Sigmoid colon (tissue), 7 donors: ENCODE data around the gene THBS4. TPM values are rescaled to one million over a fixed set of nuclear protein-coding genes. Genes with fewer than 3 reads are reported as not detected.

Experiments
- DNase-seq: peaks from one replicate; pipeline ENCODE4 v3.0.0-alpha.2; 2019
- H3K27ac ChIP-seq, 4 donors: fragments of 200-600 bp; sonication (generic); one replicate each; pipeline ENCODE4 v1.5.1; 2016 to 2019; ENCODE audit warnings: mild to moderate bottlenecking in 1 of 4
- H3K27me3 ChIP-seq, 3 donors: fragments of 200-600 bp; sonication (generic); one replicate each; pipeline ENCODE4 v1.5.1; 2019; ENCODE audit warnings: mild to moderate bottlenecking in 1 of 3
- H3K36me3 ChIP-seq, 4 donors: fragments of 200-600 bp; sonication (generic); one replicate each; pipeline ENCODE4 v1.5.1; 2016 to 2019
- H3K4me1 ChIP-seq, 4 donors: fragments of 200-600 bp; sonication (generic); one replicate each; pipeline ENCODE4 v1.5.1; 2017 to 2019
- H3K4me3 ChIP-seq, 4 donors: fragments of 200-600 bp; sonication (generic); one replicate each; pipeline ENCODE4 v1.5.1; 2017 to 2019; ENCODE audit warnings: mild to moderate bottlenecking in 2 of 4, moderate library complexity in 1 of 4
- H3K9me3 ChIP-seq, 4 donors: fragments of 200-600 bp in 3 of 4; sonication (generic) in 3 of 4; one replicate each; pipeline versions ENCODE4 v1.5.1 to v1.6.1; 2013 to 2019
- CTCF ChIP-seq, 4 experiments: fragments of 450-650 bp in 3 of 4; fragments of 200-600 bp in 1 of 4; IDR thresholded peaks; one replicate each; pipeline ENCODE4 v1.5.1; 2016 to 2019; ENCODE audit warnings: antibody characterized with exemption in 4 of 4, mild to moderate bottlenecking in 3 of 4, moderate library complexity in 2 of 4
- EP300 ChIP-seq, 4 donors: sonication (generic); formaldehyde crosslinking; IDR thresholded peaks; one replicate each; pipeline ENCODE4 v1.6.1; 2017; ENCODE audit warnings: antibody characterized with exemption in 4 of 4
- POLR2A ChIP-seq, 2 donors: fragments of 450-650 bp; IDR thresholded peaks; one replicate each; pipeline ENCODE4 v1.6.1; 2016; ENCODE audit warnings: antibody characterized with exemption in 2 of 2, mild to moderate bottlenecking in 2 of 2, moderate library complexity in 2 of 2
- POLR2AphosphoS5 ChIP-seq, 4 donors: sonication (generic); formaldehyde crosslinking; IDR thresholded peaks; one replicate each; pipeline ENCODE4 v1.6.1; 2017; ENCODE audit warnings: antibody characterized with exemption in 4 of 4
- WGBS, 2 donors: extraction: QIAGEN DNeasy Blood & Tissue Kit; methylation state at CpG; one replicate each; pipeline ENCODE4 v1.1.7; 2013; 5-methylcytosine and 5-hydroxymethylcytosine counted together
- intact Hi-C: fragments of 100-400 bp; cut with DNase I; formaldehyde crosslinking; loops from one replicate; pipeline ENCODE4 v1.15.1; 2023
- polyA plus RNA-seq, 3 donors: library from polyadenylated mRNA; stranded (reverse); fragments of 200-250 nt; gene quantifications; one replicate each; pipeline ENCODE4 v1.2.3, GENCODE V29; 2013
- total RNA-seq, 4 donors: library from RNA; depleted of rRNA; stranded (reverse); fragments of >200 nt; gene quantifications; one replicate each; pipeline ENCODE4 v1.1.0, GENCODE V29; 2016
- donor health status: healthy with polysubstance abuse.
- donor health status: Bipolar disorder and iron deficiency.
- donor health status: healthy.

THBS4 gene
- total and polyA plus RNA-seq, 7 donors = 3.8 to 585 (median 62.1) TPM; not detected in 1

- no peaks in the 10 kb centered on the region for H3K4me1 ChIP-seq
- no peaks in the 10 kb centered on the region for H3K9me3 ChIP-seq
- 55 to 70% methylated on average over 2 of the region's 2 CpGs for WGBS, 2 donors
- no peak overlapping the region for H3K4me3 ChIP-seq
- H3K36me3 ChIP-seq = no peaks in the 10 kb centered on the region
- no peaks in the 10 kb centered on the region for H3K27me3 ChIP-seq
- DNase-seq = no peak
- H3K27ac ChIP-seq = no peak overlapping the region
- intact Hi-C loops = no loop called here
- TF ChIP-seq EP300 (IDR thresholded peaks at IDR 0.05) (no peak), POLR2AphosphoS5 (IDR thresholded peaks at IDR 0.05) (no peak)
These were observed 31.9 kb downstream of the THBS4 start for GRCh38 chr5:80067016-80067415.

- intact Hi-C loops = no loop called here
- H3K9me3 ChIP-seq = no peaks in the 10 kb centered on the region
- no peaks in the 10 kb centered on the region for H3K36me3 ChIP-seq
- no peak overlapping the region for H3K4me3 ChIP-seq
- H3K27ac ChIP-seq = no peak overlapping the region
- no peak for DNase-seq
- H3K4me1 ChIP-seq = no peaks in the 10 kb centered on the region
- no peaks in the 10 kb centered on the region for H3K27me3 ChIP-seq
- no peak for TF ChIP-seq EP300 (IDR thresholded peaks at IDR 0.05)
- TF ChIP-seq POLR2A (IDR thresholded peaks at IDR 0.05) = no peak
- TF ChIP-seq CTCF (IDR thresholded peaks at IDR 0.05) = no peak
- TF ChIP-seq POLR2AphosphoS5 (IDR thresholded peaks at IDR 0.05) = no peak
- 94% methylated on average over 8 of the region's 8 CpGs for WGBS, 2 donors
These were observed 32.5 kb downstream of the THBS4 start for GRCh38 chr5:80067531-80068245.

GRCh38 chr5:80068246-80068636 lies 33.1 kb downstream of the THBS4 start:
- 95 to 98% methylated on average over 5 of the region's 5 CpGs for WGBS, 2 donors
- TF ChIP-seq POLR2A (IDR thresholded peaks at IDR 0.05) (no peak), CTCF (IDR thresholded peaks at IDR 0.05) (no peak), POLR2AphosphoS5 (IDR thresholded peaks at IDR 0.05) (no peak), EP300 (IDR thresholded peaks at IDR 0.05) (no peak)
- no peak for DNase-seq
- Histone ChIP-seq H3K27ac (no peak overlapping the region), H3K27me3 (no peaks in the 10 kb centered on the region), H3K4me1 (no peaks in the 10 kb centered on the region), H3K9me3 (no peaks in the 10 kb centered on the region), H3K4me3 (no peak overlapping the region), H3K36me3 (no peaks in the 10 kb centered on the region)
- intact Hi-C loops = no loop called here

- no peaks in the 10 kb centered on the region for H3K27me3 ChIP-seq
- H3K27ac ChIP-seq = no peak overlapping the region
- 90 to 94% methylated on average over 4 of the region's 4 CpGs for WGBS, 2 donors
- no peak for DNase-seq
- no peaks in the 10 kb centered on the region for H3K4me1 ChIP-seq
- H3K4me3 ChIP-seq = no peak overlapping the region
- H3K36me3 ChIP-seq = no peaks in the 10 kb centered on the region
- no peaks in the 10 kb centered on the region for H3K9me3 ChIP-seq
- intact Hi-C loops = no loop called here
- no peak for TF ChIP-seq POLR2A (IDR thresholded peaks at IDR 0.05)
These were observed 33.6 kb downstream of the THBS4 start for GRCh38 chr5:80068775-80069174.

GRCh38 chr5:80069251-80069800 lies 34.2 kb downstream of the THBS4 start:
- no peaks in the 10 kb centered on the region for H3K36me3 ChIP-seq
- H3K9me3 ChIP-seq = no peaks in the 10 kb centered on the region
- H3K4me1 ChIP-seq = no peaks in the 10 kb centered on the region
- DNase-seq = no peak
- H3K4me3 ChIP-seq = no peak overlapping the region
- WGBS, 2 donors = 71 to 78% methylated on average over 4 of the region's 4 CpGs
- intact Hi-C loops = no loop called here
- peak overlapping the region in 1 of 4 donors; percentile 25 for H3K27ac ChIP-seq
- H3K27me3 ChIP-seq = no peaks in the 10 kb centered on the region
- TF ChIP-seq POLR2A (IDR thresholded peaks at IDR 0.05) (no peak), EP300 (IDR thresholded peaks at IDR 0.05) (no peak), CTCF (IDR thresholded peaks at IDR 0.05) (no peak), POLR2AphosphoS5 (IDR thresholded peaks at IDR 0.05) (no peak)
